Endometrial microvascular endothelial cells (primary cell): ENCODE data around the gene GTF2H4. TPM values are rescaled to one million over a fixed set of nuclear protein-coding genes. Genes with fewer than 3 reads are reported as not detected.
"Not testable (repeated sequence)": the region's sequence is repeated elsewhere in the genome, so short reads cannot be mapped to it uniquely, and the experiment has no call there.

Experiments
- in situ Hi-C: cut with HindIII; loops from 2 replicates; pipeline ENCODE4 v1.10.0; 2017; ENCODE audit warnings: low sequenced_read_pairs, low pct_unique_long_range_greater_than_20kb; ENCODE audit errors: inconsistent ontology term
- total RNA-seq: library from RNA; depleted of rRNA; stranded (reverse); fragments of >200 nt; gene quantifications from one replicate; pipeline ENCODE4 v1.2.3, GENCODE V29; 2015; ENCODE audit errors: inconsistent ontology term

Gene GTF2H4
- total RNA-seq, 1 donor from 2014 or later, result 11.6 TPM

- in situ Hi-C loops, result no loop called here
Observed at GRCh38 chr6:30914076-30914853, 6.3 kb downstream of the GTF2H4 start, which contains the start of gene VARS2. TSS of gene VARS2 (plus strand) at chr6:30914238. CDS start at chr6:30914837, 599 bp downstream.

- in situ Hi-C loops, result no loop called here
Observed at GRCh38 chr6:30914854-30915590, 7.0 kb downstream of the GTF2H4 start.

- in situ Hi-C loops, result no loop called here
Observed at GRCh38 chr6:30915591-30915946, 7.6 kb downstream of the GTF2H4 start.

GRCh38 chr6:30917041-30917440 is 9.0 kb downstream of the GTF2H4 start:
- in situ Hi-C loops, result no loop called here

GRCh38 chr6:30917487-30917886 is 9.5 kb downstream of the GTF2H4 start:
- in situ Hi-C loops, result no loop called here

GRCh38 chr6:30918670-30919069 is 10.7 kb downstream of the GTF2H4 start:
- in situ Hi-C loops, result no loop called here

GRCh38 chr6:30922447-30922852 is 14.4 kb downstream of the GTF2H4 start:
- in situ Hi-C loops, result no loop called here

GRCh38 chr6:30924040-30924627 is 16.1 kb downstream of the GTF2H4 start:
- in situ Hi-C loops, result not testable (repeated sequence)

GRCh38 chr6:30926644-30927043 is 18.6 kb downstream of the GTF2H4 start:
- in situ Hi-C loops, result no loop called here

GRCh38 chr6:30927080-30927479 is 19.1 kb downstream of the GTF2H4 start:
- in situ Hi-C loops, result not testable (repeated sequence)

- in situ Hi-C loops, result no loop called here
Observed at GRCh38 chr6:30928677-30929076, 20.7 kb downstream of the GTF2H4 start.

- in situ Hi-C loops, result no loop called here
Observed at GRCh38 chr6:30930506-30930905, 22.5 kb downstream of the GTF2H4 start.

- in situ Hi-C loops, result no loop called here
Observed at GRCh38 chr6:30931272-30931671, 23.3 kb downstream of the GTF2H4 start.

GRCh38 chr6:30931969-30932645 is 24.1 kb downstream of the GTF2H4 start, which contains the start of gene SFTA2:
TSS of gene SFTA2 (minus strand) at chr6:30932170. CDS start at chr6:30932096, 74 bp downstream.
- in situ Hi-C loops, result no loop called here

GRCh38 chr6:30932665-30933365 is 24.8 kb downstream of the GTF2H4 start:
- in situ Hi-C loops, result no loop called here

GRCh38 chr6:30935018-30935417 is 27.0 kb downstream of the GTF2H4 start:
- in situ Hi-C loops, result no loop called here

- in situ Hi-C loops, result no loop called here
Observed at GRCh38 chr6:30937265-30937664, 29.3 kb downstream of the GTF2H4 start.

GRCh38 chr6:30938730-30939129 is 30.7 kb downstream of the GTF2H4 start:
- in situ Hi-C loops, result no loop called here

GRCh38 chr6:30939473-30939872 is 31.5 kb downstream of the GTF2H4 start:
- in situ Hi-C loops, result no loop called here
